Tibial nerve (tissue), 3 donors: ENCODE data around the gene FAM171A1.
"Not testable (repeated sequence)": the region's sequence is repeated elsewhere in the genome, so short reads cannot be mapped to it uniquely, and the experiment has no call there.

Experiments used
- CTCF ChIP-seq, 5 experiments: fragments of 200-600 bp in 3 of 5; fragments of 450-650 bp in 2 of 5; sonication (generic) in 3 of 5; IDR thresholded peaks; one replicate each; pipeline ENCODE4 v1.5.1; 2016 to 2019; ENCODE audit warnings: antibody characterized with exemption in 5 of 5, mild to moderate bottlenecking in 3 of 5, moderate library complexity in 2 of 5
- POLR2A ChIP-seq, 2 donors: fragments of 450-650 bp; IDR thresholded peaks; one replicate each; pipeline ENCODE4 v1.6.1; 2017; ENCODE audit warnings: antibody characterized with exemption in 2 of 2, mild to moderate bottlenecking in 2 of 2, moderate library complexity in 2 of 2

- not testable (repeated sequence) for TF ChIP-seq CTCF, POLR2A (IDR thresholded peaks at IDR 0.05)
Measured at GRCh38 chr10:15333181-15333580, 37.9 kb downstream of the FAM171A1 start.
